ENCODE results near the gene OTX1. TPM values are rescaled to one million over a fixed set of nuclear protein-coding genes. Genes with fewer than 3 reads are reported as not detected.
"Not testable (repeated sequence)": the region's sequence is repeated elsewhere in the genome, so short reads cannot be mapped to it uniquely, and the experiment has no call there.

Gene OTX1
- polyA plus RNA-seq, 4 donors = 0.01 TPM; not detected in 3

GRCh38 chr2:63073994-63074393, 23.4 kb downstream of the OTX1 start:
- H3K27me3 ChIP-seq (ENCODE audit: control insufficient read depth in 3 of 3, insufficient read depth in 3 of 3, low read length in 3 of 3) = peaks cover 0 to 12% (median 6%) of the 10 kb centered on the region in 3 donors
- no peak for FAIRE-seq
- no peaks in the 10 kb centered on the region for H3K36me3 ChIP-seq (ENCODE audit: control insufficient read depth in 3 of 3, insufficient read depth in 2 of 3, low read depth in 1 of 3, low read length in 3 of 3)
- H3K9me3 ChIP-seq (ENCODE audit: control insufficient read depth in 2 of 2, insufficient read depth in 1 of 2, low read depth in 1 of 2, low read length in 1 of 2) = no peaks in the 10 kb centered on the region
- H3K4me1 ChIP-seq (ENCODE audit: control insufficient read depth in 3 of 3, insufficient read depth in 2 of 3, low read depth in 1 of 3, low read length in 2 of 3) = no peaks in the 10 kb centered on the region
- H3K27ac ChIP-seq (ENCODE audit: low read depth in 1 of 3, low read length in 2 of 3) = no peak overlapping the region
- 71 to 86% (median 79%) methylated on average over 3 of the region's 3 CpGs for WGBS, 3 donors
- H3K4me3 ChIP-seq (ENCODE audit: low read depth in 1 of 3, low read length in 3 of 3) = no peak overlapping the region
- no peak for DNase-seq

- not testable (repeated sequence) for H3K9me3 ChIP-seq (ENCODE audit: control insufficient read depth in 2 of 2, insufficient read depth in 1 of 2, low read depth in 1 of 2, low read length in 1 of 2); H3K36me3 ChIP-seq (ENCODE audit: control insufficient read depth in 3 of 3, insufficient read depth in 2 of 3, low read depth in 1 of 3, low read length in 3 of 3); H3K4me1 ChIP-seq (ENCODE audit: control insufficient read depth in 3 of 3, insufficient read depth in 2 of 3, low read depth in 1 of 3, low read length in 2 of 3); FAIRE-seq; DNase-seq; H3K27me3 ChIP-seq (ENCODE audit: control insufficient read depth in 3 of 3, insufficient read depth in 3 of 3, low read length in 3 of 3); H3K27ac ChIP-seq (ENCODE audit: low read depth in 1 of 3, low read length in 2 of 3); H3K4me3 ChIP-seq (ENCODE audit: low read depth in 1 of 3, low read length in 3 of 3)
- 87 to 90% (median 87%) methylated on average over 4 of the region's 4 CpGs for WGBS, 3 donors
Observed at GRCh38 chr2:63074399-63074798, 23.8 kb downstream of the OTX1 start.

- H3K4me1 ChIP-seq (ENCODE audit: control insufficient read depth in 3 of 3, insufficient read depth in 2 of 3, low read depth in 1 of 3, low read length in 2 of 3) = no peaks in the 10 kb centered on the region
- FAIRE-seq = no peak
- no peak overlapping the region for H3K4me3 ChIP-seq (ENCODE audit: low read depth in 1 of 3, low read length in 3 of 3)
- no peaks in the 10 kb centered on the region for H3K27me3 ChIP-seq (ENCODE audit: control insufficient read depth in 3 of 3, insufficient read depth in 3 of 3, low read length in 3 of 3)
- H3K9me3 ChIP-seq (ENCODE audit: control insufficient read depth in 2 of 2, insufficient read depth in 1 of 2, low read depth in 1 of 2, low read length in 1 of 2) = no peaks in the 10 kb centered on the region
- no peaks in the 10 kb centered on the region for H3K36me3 ChIP-seq (ENCODE audit: control insufficient read depth in 3 of 3, insufficient read depth in 2 of 3, low read depth in 1 of 3, low read length in 3 of 3)
- H3K27ac ChIP-seq (ENCODE audit: low read depth in 1 of 3, low read length in 2 of 3) = no peak overlapping the region
- WGBS, 3 donors = 67 to 72% (median 69%) methylated on average over 4 of the region's 4 CpGs
- DNase-seq = peak in 1 of 2 donors; percentile 49
Observed at GRCh38 chr2:63078852-63079606, 28.4 kb downstream of the OTX1 start.

- Histone ChIP-seq H3K9me3 (ENCODE audit: control insufficient read depth in 2 of 2, insufficient read depth in 1 of 2, low read depth in 1 of 2, low read length in 1 of 2) (no peaks in the 10 kb centered on the region), H3K4me1 (ENCODE audit: control insufficient read depth in 3 of 3, insufficient read depth in 2 of 3, low read depth in 1 of 3, low read length in 2 of 3) (no peaks in the 10 kb centered on the region), H3K36me3 (ENCODE audit: control insufficient read depth in 3 of 3, insufficient read depth in 2 of 3, low read depth in 1 of 3, low read length in 3 of 3) (no peaks in the 10 kb centered on the region), H3K27ac (ENCODE audit: low read depth in 1 of 3, low read length in 2 of 3) (no peak overlapping the region), H3K27me3 (ENCODE audit: control insufficient read depth in 3 of 3, insufficient read depth in 3 of 3, low read length in 3 of 3) (no peaks in the 10 kb centered on the region), H3K4me3 (ENCODE audit: low read depth in 1 of 3, low read length in 3 of 3) (no peak overlapping the region)
- WGBS, 3 donors = 67 to 79% (median 77%) methylated on average over 4 of the region's 4 CpGs
- DNase-seq (no peak), FAIRE-seq (no peak)
Observed at GRCh38 chr2:63081404-63081803, 30.8 kb downstream of the OTX1 start.

GRCh38 chr2:63086687-63087086, 36.1 kb downstream of the OTX1 start:
- H3K27ac ChIP-seq (ENCODE audit: low read depth in 1 of 3, low read length in 2 of 3) = no peak overlapping the region
- DNase-seq (no peak), FAIRE-seq (no peak)
- H3K27me3 ChIP-seq (ENCODE audit: control insufficient read depth in 3 of 3, insufficient read depth in 3 of 3, low read length in 3 of 3) = no peaks in the 10 kb centered on the region
- 9 to 55% (median 14%) methylated on average over 1 of the region's 1 CpG for WGBS, 3 donors
- no peaks in the 10 kb centered on the region for H3K36me3 ChIP-seq (ENCODE audit: control insufficient read depth in 3 of 3, insufficient read depth in 2 of 3, low read depth in 1 of 3, low read length in 3 of 3)
- H3K4me1 ChIP-seq (ENCODE audit: control insufficient read depth in 3 of 3, insufficient read depth in 2 of 3, low read depth in 1 of 3, low read length in 2 of 3) = no peaks in the 10 kb centered on the region
- H3K9me3 ChIP-seq (ENCODE audit: control insufficient read depth in 2 of 2, insufficient read depth in 1 of 2, low read depth in 1 of 2, low read length in 1 of 2) = no peaks in the 10 kb centered on the region
- no peak overlapping the region for H3K4me3 ChIP-seq (ENCODE audit: low read depth in 1 of 3, low read length in 3 of 3)

GRCh38 chr2:63092401-63092800, 41.8 kb downstream of the OTX1 start:
- DNase-seq (no peak), FAIRE-seq (no peak)
- H3K27me3 ChIP-seq (ENCODE audit: control insufficient read depth in 3 of 3, insufficient read depth in 3 of 3, low read length in 3 of 3) = no peaks in the 10 kb centered on the region
- no peaks in the 10 kb centered on the region for H3K4me1 ChIP-seq (ENCODE audit: control insufficient read depth in 3 of 3, insufficient read depth in 2 of 3, low read depth in 1 of 3, low read length in 2 of 3)
- H3K9me3 ChIP-seq (ENCODE audit: control insufficient read depth in 2 of 2, insufficient read depth in 1 of 2, low read depth in 1 of 2, low read length in 1 of 2) = no peaks in the 10 kb centered on the region
- 28 to 80% (median 43%) methylated on average over 1 of the region's 1 CpG for whole genome bisulfite sequencing, 3 donors
- no peak overlapping the region for H3K4me3 ChIP-seq (ENCODE audit: low read depth in 1 of 3, low read length in 3 of 3)
- H3K27ac ChIP-seq (ENCODE audit: low read depth in 1 of 3, low read length in 2 of 3) = no peak overlapping the region
- no peaks in the 10 kb centered on the region for H3K36me3 ChIP-seq (ENCODE audit: control insufficient read depth in 3 of 3, insufficient read depth in 2 of 3, low read depth in 1 of 3, low read length in 3 of 3)

- H3K27me3 ChIP-seq (ENCODE audit: control insufficient read depth in 3 of 3, insufficient read depth in 3 of 3, low read length in 3 of 3) = no peaks in the 10 kb centered on the region
- no peaks in the 10 kb centered on the region for H3K4me1 ChIP-seq (ENCODE audit: control insufficient read depth in 3 of 3, insufficient read depth in 2 of 3, low read depth in 1 of 3, low read length in 2 of 3)
- DNase-seq = no peak
- H3K27ac ChIP-seq (ENCODE audit: low read depth in 1 of 3, low read length in 2 of 3) = no peak overlapping the region
- no peak overlapping the region for H3K4me3 ChIP-seq (ENCODE audit: low read depth in 1 of 3, low read length in 3 of 3)
- 0 to 1% (median 0%) methylated on average over 1 of the region's 1 CpG for WGBS, 3 donors
- FAIRE-seq = no peak
- H3K9me3 ChIP-seq (ENCODE audit: control insufficient read depth in 2 of 2, insufficient read depth in 1 of 2, low read depth in 1 of 2, low read length in 1 of 2) = no peaks in the 10 kb centered on the region
- no peaks in the 10 kb centered on the region for H3K36me3 ChIP-seq (ENCODE audit: control insufficient read depth in 3 of 3, insufficient read depth in 2 of 3, low read depth in 1 of 3, low read length in 3 of 3)
Observed at GRCh38 chr2:63092857-63093256, 42.2 kb downstream of the OTX1 start.

- Histone ChIP-seq H3K27me3 (ENCODE audit: control insufficient read depth in 3 of 3, insufficient read depth in 3 of 3, low read length in 3 of 3) (no peaks in the 10 kb centered on the region), H3K27ac (ENCODE audit: low read depth in 1 of 3, low read length in 2 of 3) (no peak overlapping the region), H3K36me3 (ENCODE audit: control insufficient read depth in 3 of 3, insufficient read depth in 2 of 3, low read depth in 1 of 3, low read length in 3 of 3) (no peaks in the 10 kb centered on the region), H3K9me3 (ENCODE audit: control insufficient read depth in 2 of 2, insufficient read depth in 1 of 2, low read depth in 1 of 2, low read length in 1 of 2) (no peaks in the 10 kb centered on the region), H3K4me3 (ENCODE audit: low read depth in 1 of 3, low read length in 3 of 3) (no peak overlapping the region), H3K4me1 (ENCODE audit: control insufficient read depth in 3 of 3, insufficient read depth in 2 of 3, low read depth in 1 of 3, low read length in 2 of 3) (no peaks in the 10 kb centered on the region)
- DNase-seq (no peak), FAIRE-seq (no peak)
- 72 to 88% (median 81%) methylated on average over 1 of the region's 1 CpG for WGBS, 3 donors
Observed at GRCh38 chr2:63093502-63093901, 42.9 kb downstream of the OTX1 start.

- 31 to 49% (median 34%) methylated on average over 1 of the region's 1 CpG for WGBS, 3 donors
- no peak overlapping the region for H3K27ac ChIP-seq (ENCODE audit: low read depth in 1 of 3, low read length in 2 of 3)
- no peaks in the 10 kb centered on the region for H3K9me3 ChIP-seq (ENCODE audit: control insufficient read depth in 2 of 2, insufficient read depth in 1 of 2, low read depth in 1 of 2, low read length in 1 of 2)
- H3K4me1 ChIP-seq (ENCODE audit: control insufficient read depth in 3 of 3, insufficient read depth in 2 of 3, low read depth in 1 of 3, low read length in 2 of 3) = no peaks in the 10 kb centered on the region
- H3K27me3 ChIP-seq (ENCODE audit: control insufficient read depth in 3 of 3, insufficient read depth in 3 of 3, low read length in 3 of 3) = no peaks in the 10 kb centered on the region
- no peak for DNase-seq
- no peaks in the 10 kb centered on the region for H3K36me3 ChIP-seq (ENCODE audit: control insufficient read depth in 3 of 3, insufficient read depth in 2 of 3, low read depth in 1 of 3, low read length in 3 of 3)
- H3K4me3 ChIP-seq (ENCODE audit: low read depth in 1 of 3, low read length in 3 of 3) = no peak overlapping the region
- no peak for FAIRE-seq
Observed at GRCh38 chr2:63096491-63096890, 45.9 kb downstream of the OTX1 start.

Data from small intestine (tissue), 7 donors.